HG02852 (cell line): Measurements from ENCODE around the gene RPL35A.

Experiments used
- ATAC-seq: cut with Tn5 transposase; IDR thresholded peaks from one replicate; pipeline ENCODE4 v1.9.1; 2021; ENCODE audit warnings: mild to moderate bottlenecking, moderate library complexity; ENCODE audit not compliant: unreplicated experiment

The RPL35A gene

GRCh38 chr3:197994736-197995135 lies 44.7 kb downstream of the RPL35A start:
- no peak for ATAC-seq

- no peak for ATAC-seq
These were observed 46.9 kb downstream of the RPL35A start for GRCh38 chr3:197996855-197997254.

GRCh38 chr3:197997936-197998335 lies 47.9 kb downstream of the RPL35A start:
- no peak for ATAC-seq
